GM21526 (cell line): ENCODE measurements around the gene SMAP1.

Experiments
- ATAC-seq: cut with Tn5 transposase; IDR thresholded peaks from one replicate; pipeline ENCODE4 v1.9.1; 2021; ENCODE audit warnings: moderate library complexity; ENCODE audit not compliant: unreplicated experiment, low FRiP score

SMAP1 gene

DNA sequence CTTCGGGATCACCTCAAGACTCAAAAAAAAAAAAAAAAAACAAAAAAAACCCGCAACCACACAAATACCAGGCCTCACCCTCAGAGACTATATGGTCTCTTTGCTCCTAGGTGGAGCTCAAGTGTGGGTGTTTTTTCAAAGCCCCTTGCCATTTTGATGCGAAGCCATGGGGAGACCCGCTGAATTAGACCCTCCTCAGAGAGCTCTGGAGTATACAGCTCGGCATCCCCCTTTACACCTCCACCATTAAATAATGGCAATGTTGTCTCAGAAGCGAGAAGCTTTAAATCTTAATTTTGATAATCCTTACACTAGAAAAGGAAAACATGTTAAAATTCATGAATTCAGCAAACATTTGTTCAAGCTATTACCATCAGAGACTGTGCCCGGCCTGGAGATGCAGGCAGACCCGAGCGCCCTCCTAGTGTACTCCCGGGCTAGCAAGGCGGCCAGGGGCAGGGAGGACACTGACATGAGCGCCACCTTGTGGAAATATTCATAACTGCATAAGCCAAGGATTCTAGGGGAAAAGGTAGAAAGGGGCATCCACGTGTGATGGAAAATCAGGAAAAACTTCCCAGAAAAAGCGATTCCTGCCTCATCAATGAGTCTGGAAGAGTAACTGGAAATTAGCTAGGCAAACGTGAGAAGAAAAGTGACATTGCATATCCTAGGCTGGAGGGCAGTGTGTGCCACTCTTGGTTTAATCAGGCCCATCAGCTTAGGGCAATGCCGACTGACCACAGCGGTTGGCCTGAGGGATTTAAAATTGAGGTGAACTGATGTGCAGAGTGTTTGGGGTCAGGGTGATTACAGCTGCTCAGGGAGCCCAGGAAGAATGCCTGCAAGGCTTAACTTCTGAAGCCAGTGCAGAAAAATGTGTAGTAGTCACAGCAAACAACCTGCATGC lies 216.6 kb downstream of the SMAP1 start:
- ATAC-seq, result peak; percentile 81

DNA sequence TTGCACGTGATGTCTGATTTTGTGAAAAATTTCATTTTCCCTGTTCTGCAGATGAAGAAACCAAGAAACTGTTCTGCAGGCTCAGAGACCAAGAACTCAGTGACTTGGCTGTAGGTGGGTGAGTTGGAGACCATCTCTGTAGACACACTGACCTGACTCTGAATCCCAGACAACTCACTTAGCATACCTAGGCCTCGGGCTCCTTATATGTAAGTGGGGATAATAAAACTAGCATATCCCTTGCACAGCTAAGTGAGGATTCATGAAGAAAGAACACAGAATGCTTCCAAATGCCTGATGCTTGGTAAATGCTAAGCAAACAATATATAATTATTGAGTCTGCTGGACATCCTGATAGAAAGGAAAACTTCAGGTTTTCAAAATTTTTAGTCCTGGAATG lies 218.4 kb downstream of the SMAP1 start:
- ATAC-seq, result no peak

DNA sequence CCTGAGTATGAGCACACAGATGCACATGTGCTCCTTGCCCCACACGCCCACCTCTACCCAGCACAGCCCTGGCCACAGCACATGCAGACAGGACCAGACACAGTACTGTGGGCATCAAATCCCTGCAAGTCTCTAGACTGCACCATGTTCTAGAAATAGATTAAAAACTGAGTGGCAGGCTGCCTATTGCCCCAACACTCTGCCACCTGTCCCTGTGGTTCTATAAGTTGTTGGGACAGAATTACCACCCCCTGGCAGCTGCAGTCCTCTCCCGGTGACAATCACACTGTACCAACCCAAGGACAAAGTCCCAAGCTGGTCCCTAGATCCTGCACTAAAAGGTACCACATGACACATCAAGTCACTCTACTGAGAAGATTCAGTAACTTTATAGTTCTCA lies 219.0 kb downstream of the SMAP1 start:
- ATAC-seq, result no peak

DNA sequence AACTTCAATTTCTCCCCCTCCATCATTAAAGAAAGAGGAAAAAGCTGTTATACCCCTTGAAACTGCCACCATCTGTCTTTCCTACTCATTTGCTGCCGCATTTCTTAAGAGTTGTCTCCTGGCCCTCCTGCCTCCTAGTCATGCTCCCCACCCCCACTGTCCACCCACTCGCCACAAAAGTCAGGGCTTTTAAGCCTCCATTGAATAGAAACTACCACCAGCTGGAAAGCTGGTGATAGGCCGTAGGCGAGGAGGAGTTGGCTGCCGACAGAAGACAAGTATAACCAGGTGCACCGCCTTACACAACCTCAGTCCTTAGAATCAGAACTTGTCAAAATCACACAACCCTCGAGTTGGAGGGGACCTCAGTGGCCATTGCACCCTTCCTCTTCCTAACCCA lies 221.6 kb downstream of the SMAP1 start:
- ATAC-seq, result no peak

DNA sequence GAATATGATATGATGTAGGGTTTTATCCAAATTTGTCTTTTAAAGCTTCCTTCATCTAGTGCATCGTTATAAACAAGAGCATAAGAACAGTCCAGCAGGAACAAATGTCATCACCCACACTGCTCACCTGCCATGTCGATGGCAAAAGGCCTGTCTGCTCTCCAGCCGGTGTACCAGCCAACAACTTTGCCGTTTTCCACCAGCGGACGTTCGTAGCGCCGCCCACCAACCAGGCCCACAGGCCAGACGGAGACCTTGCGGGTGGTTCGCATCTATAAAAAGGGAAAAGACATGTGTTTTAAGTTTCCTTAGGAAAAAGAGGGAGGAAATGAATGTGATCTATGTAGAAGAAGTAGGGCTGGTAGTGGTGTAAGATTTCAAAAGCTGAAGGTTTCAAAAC lies 226.3 kb downstream of the SMAP1 start:
- no peak for ATAC-seq

DNA sequence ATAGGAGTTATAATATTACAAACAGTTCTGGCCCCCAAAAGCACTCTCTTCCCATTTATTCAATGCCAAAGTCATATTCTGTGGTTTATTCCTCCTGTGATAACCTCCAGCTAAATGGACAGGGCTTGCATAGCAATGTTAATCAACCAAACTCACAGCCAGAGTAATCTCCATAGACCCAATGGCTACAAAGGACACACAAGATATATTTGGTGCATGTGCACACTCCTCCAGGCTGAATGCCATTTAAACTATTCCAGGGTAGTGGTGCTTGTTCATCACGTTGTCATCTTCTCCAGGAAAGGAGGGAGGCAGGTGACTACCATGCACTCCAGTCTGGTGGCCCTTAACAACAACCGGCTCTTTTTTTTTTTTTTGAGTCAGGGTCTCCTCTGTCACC lies 232.4 kb downstream of the SMAP1 start:
- no peak for ATAC-seq

DNA sequence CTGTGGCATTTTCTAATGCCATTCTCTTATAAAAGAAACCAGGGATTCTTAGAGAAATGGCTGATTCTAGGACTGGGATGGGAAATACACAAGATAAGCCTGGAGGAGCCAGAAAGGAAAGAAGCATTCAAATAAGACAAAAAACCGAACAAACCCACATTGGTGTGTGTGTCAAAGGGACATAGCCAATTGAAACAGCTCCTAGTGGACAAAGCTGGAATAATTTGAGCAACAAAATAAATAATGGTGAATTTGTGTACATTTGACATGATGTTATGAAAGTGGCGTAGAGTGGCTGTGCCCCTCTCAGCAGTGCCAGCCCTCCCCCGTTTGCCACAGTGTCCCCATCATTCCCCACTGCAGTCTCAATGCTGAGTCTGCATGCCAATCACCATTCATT lies 233.6 kb downstream of the SMAP1 start:
- no peak for ATAC-seq

DNA sequence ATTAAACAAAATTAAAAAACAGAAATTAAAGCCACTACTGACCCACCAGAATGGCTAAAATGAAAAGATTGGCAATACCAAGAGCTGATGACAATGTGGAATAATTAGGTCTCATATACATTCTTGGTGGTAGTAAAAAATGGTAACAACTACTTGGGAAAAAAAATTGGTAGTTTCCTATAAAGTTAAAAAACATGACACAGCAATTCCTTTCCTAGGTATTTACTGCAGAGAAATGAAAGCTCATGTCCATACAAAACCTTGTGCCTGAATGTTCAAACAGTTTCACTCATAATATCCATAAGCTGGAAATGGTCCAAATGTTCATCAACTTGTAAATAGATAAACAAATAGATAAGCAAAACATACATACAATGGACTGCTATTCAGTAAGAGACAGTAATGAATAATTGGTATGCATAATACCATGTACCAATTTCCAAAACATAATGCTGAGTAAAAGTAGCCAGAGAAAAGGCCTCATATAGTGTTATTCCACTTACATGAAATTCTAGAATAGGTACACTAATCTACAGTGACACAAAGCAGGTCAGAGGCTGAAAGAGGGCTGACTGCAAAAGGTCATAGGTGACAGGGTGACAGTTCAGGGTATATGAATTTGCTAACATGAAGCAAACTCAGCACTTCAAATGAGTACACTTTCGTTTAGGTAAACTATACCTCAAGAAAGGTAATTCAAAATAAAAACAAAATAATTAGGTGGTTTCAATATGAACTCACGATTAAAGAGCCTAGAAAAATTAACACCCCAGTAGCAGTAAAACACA lies 236.2 kb downstream of the SMAP1 start:
- no peak for ATAC-seq

DNA sequence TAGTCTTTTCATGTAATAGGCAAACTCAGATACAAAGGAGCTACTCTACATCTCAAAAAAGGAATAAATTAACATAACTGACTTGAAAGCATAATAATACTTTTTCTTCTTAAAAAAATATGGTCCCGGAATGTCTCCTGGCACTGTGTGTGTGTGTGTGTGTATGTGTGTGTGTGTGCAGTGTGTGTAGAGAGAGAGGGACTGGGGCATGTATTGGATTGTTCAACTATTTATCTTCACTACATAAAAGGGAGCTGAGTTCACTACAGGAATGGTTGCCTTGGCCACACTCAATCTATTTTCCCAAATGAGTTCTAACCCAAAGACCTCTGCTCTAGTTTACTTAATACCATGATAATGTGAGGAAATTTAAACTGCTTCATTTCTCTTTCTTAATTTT lies 238.1 kb downstream of the SMAP1 start:
- no peak for ATAC-seq
